ENCODE measurements around the gene TMED4. TPM values are rescaled to one million over a fixed set of nuclear protein-coding genes. Genes with fewer than 3 reads are reported as not detected.
A peak's percentile ranks its signal among the peaks of the same experiment; 100 is the strongest.

The TMED4 gene
- total and polyA plus RNA-seq, 4 donors = 26.9 to 97.1 (median 46.9) TPM

DNA sequence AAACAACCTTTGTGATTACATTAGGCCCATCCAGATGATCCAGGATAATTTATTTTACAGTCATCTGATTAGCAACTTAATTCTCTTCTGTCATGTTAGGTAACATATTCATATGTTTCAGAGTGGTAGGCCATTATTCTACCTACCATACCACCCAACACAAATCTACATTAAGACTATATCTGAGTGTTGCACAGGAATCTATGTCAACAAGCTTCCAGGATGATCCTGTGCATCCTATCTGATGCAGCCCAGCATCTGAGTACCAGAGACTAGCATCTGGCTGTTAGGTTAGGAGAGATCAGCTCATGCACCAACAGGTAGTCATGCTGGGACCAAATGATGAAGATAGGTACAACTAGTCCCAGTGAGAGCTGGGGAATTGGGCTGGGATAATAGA lies 7.0 kb downstream of the TMED4 start:
- H3K27ac ChIP-seq (ENCODE audit: low read depth in 1 of 2, low read length in 2 of 2) = peak overlapping the region in 1 of 2 donors; percentile 87
- H3K36me3 ChIP-seq (ENCODE audit: control insufficient read depth in 4 of 4, insufficient read depth in 3 of 4, low read depth in 1 of 4, low read length in 3 of 4) = peaks cover 15 to 40% (median 36%) of the 10 kb centered on the region in 4 donors
- H3K4me3 ChIP-seq (ENCODE audit: low read depth in 1 of 3, low read length in 3 of 3) = no peak overlapping the region
- TF ChIP-seq HNF4G (IDR thresholded peaks at IDR 0.05) (no peak), GABPA (IDR thresholded peaks at IDR 0.05 in 1 of 2, conservative IDR thresholded peaks at IDR 0.05 in 1 of 2) (no peak)
- TF ChIP-seq, protein P1, sequence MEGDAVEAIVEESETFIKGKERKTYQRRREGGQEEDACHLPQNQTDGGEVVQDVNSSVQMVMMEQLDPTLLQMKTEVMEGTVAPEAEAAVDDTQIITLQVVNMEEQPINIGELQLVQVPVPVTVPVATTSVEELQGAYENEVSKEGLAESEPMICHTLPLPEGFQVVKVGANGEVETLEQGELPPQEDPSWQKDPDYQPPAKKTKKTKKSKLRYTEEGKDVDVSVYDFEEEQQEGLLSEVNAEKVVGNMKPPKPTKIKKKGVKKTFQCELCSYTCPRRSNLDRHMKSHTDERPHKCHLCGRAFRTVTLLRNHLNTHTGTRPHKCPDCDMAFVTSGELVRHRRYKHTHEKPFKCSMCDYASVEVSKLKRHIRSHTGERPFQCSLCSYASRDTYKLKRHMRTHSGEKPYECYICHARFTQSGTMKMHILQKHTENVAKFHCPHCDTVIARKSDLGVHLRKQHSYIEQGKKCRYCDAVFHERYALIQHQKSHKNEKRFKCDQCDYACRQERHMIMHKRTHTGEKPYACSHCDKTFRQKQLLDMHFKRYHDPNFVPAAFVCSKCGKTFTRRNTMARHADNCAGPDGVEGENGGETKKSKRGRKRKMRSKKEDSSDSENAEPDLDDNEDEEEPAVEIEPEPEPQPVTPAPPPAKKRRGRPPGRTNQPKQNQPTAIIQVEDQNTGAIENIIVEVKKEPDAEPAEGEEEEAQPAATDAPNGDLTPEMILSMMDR (IDR thresholded peaks at IDR 0.05; ENCODE audit: low read depth, low read length, missing input control) = no peak
- DNase-seq (ENCODE audit: low spot score) = no peak
- H3K9me3 ChIP-seq (ENCODE audit: control insufficient read depth in 4 of 4, low read length in 3 of 4) = no peaks in the 10 kb centered on the region
- no peak overlapping the region for H3K9ac ChIP-seq (ENCODE audit: low read depth in 1 of 2, low read length in 2 of 2)
- no peaks in the 10 kb centered on the region for H3K27me3 ChIP-seq (ENCODE audit: control insufficient read depth in 4 of 4, insufficient read depth in 4 of 4, low read length in 3 of 4)
- peaks cover 3 to 30% (median 21%) of the 10 kb centered on the region in 4 donors for H3K4me1 ChIP-seq (ENCODE audit: control insufficient read depth in 4 of 4, insufficient read depth in 4 of 4, low read length in 3 of 4)

DNA sequence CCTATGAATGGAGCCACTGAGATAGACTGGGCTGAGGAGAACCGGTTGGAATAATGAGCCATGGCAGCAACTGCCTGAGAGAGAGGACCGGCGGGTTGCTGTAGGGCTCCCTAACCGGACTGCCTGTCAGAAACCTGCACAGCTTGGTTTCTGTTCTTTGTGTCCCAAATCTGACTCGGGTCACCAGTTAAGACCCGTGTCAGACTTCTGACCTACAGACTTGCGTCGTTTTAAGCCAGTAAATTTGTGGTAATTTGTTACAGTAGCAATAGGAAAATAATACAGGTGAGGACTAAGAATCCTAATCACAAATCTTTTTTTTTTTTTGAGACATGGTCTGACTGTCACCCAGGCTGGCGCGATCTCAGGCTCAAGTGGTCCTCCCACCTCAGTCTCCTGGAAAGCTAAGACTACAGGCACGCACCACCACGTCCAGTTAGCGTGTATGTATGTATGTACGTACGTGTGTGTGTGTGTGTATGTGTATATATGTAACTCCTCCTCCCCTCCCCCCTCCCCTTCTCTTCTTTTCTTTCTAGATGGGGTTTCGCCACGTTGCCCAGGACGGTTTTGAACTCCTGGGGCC lies 7.7 kb downstream of the TMED4 start:
- Histone ChIP-seq H3K4me1 (ENCODE audit: control insufficient read depth in 4 of 4, insufficient read depth in 4 of 4, low read length in 3 of 4) (peaks cover 3 to 28% (median 21%) of the 10 kb centered on the region in 4 donors), H3K36me3 (ENCODE audit: control insufficient read depth in 4 of 4, insufficient read depth in 3 of 4, low read depth in 1 of 4, low read length in 3 of 4) (peaks cover 19 to 41% (median 38%) of the 10 kb centered on the region in 4 donors), H3K9ac (ENCODE audit: low read depth in 1 of 2, low read length in 2 of 2) (peak overlapping the region; percentile 40 to 93), H3K27me3 (ENCODE audit: control insufficient read depth in 4 of 4, insufficient read depth in 4 of 4, low read length in 3 of 4) (no peaks in the 10 kb centered on the region), H3K9me3 (ENCODE audit: control insufficient read depth in 4 of 4, low read length in 3 of 4) (no peaks in the 10 kb centered on the region), H3K27ac (ENCODE audit: low read depth in 1 of 2, low read length in 2 of 2) (peak overlapping the region; percentile 87 to 92), H3K4me3 (ENCODE audit: low read depth in 1 of 3, low read length in 3 of 3) (peak overlapping the region; percentile 65 to 100 (median 96))
- 37% methylated on average over 18 of the region's 18 CpGs for WGBS
- no peak for DNase-seq (ENCODE audit: low spot score)
- TF ChIP-seq, protein P2, sequence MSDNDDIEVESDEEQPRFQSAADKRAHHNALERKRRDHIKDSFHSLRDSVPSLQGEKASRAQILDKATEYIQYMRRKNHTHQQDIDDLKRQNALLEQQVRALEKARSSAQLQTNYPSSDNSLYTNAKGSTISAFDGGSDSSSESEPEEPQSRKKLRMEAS (IDR thresholded peaks at IDR 0.05) = no peak
- no peak for TF ChIP-seq HNF4G (IDR thresholded peaks at IDR 0.05)
- TF ChIP-seq NR2F2 (IDR thresholded peaks at IDR 0.05) = no peak
- no peak for TF ChIP-seq RXRA (IDR thresholded peaks at IDR 0.05)
- no peak for TF ChIP-seq GABPA (IDR thresholded peaks at IDR 0.05 in 1 of 2, conservative IDR thresholded peaks at IDR 0.05 in 1 of 2)
- TF ChIP-seq, protein P3, sequence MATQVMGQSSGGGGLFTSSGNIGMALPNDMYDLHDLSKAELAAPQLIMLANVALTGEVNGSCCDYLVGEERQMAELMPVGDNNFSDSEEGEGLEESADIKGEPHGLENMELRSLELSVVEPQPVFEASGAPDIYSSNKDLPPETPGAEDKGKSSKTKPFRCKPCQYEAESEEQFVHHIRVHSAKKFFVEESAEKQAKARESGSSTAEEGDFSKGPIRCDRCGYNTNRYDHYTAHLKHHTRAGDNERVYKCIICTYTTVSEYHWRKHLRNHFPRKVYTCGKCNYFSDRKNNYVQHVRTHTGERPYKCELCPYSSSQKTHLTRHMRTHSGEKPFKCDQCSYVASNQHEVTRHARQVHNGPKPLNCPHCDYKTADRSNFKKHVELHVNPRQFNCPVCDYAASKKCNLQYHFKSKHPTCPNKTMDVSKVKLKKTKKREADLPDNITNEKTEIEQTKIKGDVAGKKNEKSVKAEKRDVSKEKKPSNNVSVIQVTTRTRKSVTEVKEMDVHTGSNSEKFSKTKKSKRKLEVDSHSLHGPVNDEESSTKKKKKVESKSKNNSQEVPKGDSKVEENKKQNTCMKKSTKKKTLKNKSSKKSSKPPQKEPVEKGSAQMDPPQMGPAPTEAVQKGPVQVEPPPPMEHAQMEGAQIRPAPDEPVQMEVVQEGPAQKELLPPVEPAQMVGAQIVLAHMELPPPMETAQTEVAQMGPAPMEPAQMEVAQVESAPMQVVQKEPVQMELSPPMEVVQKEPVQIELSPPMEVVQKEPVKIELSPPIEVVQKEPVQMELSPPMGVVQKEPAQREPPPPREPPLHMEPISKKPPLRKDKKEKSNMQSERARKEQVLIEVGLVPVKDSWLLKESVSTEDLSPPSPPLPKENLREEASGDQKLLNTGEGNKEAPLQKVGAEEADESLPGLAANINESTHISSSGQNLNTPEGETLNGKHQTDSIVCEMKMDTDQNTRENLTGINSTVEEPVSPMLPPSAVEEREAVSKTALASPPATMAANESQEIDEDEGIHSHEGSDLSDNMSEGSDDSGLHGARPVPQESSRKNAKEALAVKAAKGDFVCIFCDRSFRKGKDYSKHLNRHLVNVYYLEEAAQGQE (IDR thresholded peaks at IDR 0.05) = no peak
- TF ChIP-seq FOXA1 (IDR thresholded peaks at IDR 0.05) = no peak
- no peak for TF ChIP-seq YY1 (IDR thresholded peaks at IDR 0.05)
- TF ChIP-seq, protein P4, sequence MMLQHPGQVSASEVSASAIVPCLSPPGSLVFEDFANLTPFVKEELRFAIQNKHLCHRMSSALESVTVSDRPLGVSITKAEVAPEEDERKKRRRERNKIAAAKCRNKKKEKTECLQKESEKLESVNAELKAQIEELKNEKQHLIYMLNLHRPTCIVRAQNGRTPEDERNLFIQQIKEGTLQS (IDR thresholded peaks at IDR 0.05) = no peak
- no peak for TF ChIP-seq RAD21 (IDR thresholded peaks at IDR 0.05)
- TF ChIP-seq, protein P1 (IDR thresholded peaks at IDR 0.05; ENCODE audit: low read depth, low read length, missing input control) = no peak
- TF ChIP-seq JUND (IDR thresholded peaks at IDR 0.05) = no peak
- no peak for TF ChIP-seq SP1 (IDR thresholded peaks at IDR 0.05)
